ENCODE measurements around the gene KLHL6. TPM values are rescaled to one million over a fixed set of nuclear protein-coding genes. Genes with fewer than 3 reads are reported as not detected.

KLHL6 gene
- total and polyA plus RNA-seq, 2 of the 8 experiments (the other 6 are each of a cell fraction or from before 2014, with no cell fraction given) = 0.05 TPM; not detected in 1

DNA sequence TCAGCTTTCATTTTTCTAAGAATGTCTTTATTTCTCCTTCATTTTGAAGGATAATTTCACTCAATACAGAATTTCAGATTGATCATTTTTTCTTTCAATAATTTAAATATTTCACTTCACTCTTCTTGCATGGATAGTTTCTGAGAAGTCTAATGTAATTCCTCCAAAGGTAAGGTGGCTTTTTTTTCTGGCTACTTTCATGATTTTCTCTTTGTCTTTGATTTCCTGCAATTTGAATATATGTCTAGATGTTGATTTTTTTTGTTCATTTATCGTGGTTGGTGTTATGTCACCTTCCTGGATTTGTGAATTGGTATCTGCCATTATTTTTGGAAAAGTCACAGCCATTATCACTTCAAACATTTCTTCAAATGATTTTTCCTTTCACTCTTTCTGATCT, 112.5 kb downstream of the KLHL6 start:
- no peaks in the 10 kb centered on the region for H3K27me3 ChIP-seq (replicated peaks in 1 of 4; ENCODE audit: control insufficient read depth in 3 of 4, extremely low read depth in 1 of 4, insufficient read depth in 3 of 4, low read length in 3 of 4)
- H3K4ac ChIP-seq (replicated peaks; ENCODE audit: insufficient read length, low read depth, low read length) = no peak overlapping the region
- no peak overlapping the region for H3K27ac ChIP-seq (ENCODE audit: low read depth, low read length)
- no peak overlapping the region for H4K91ac ChIP-seq (replicated peaks; ENCODE audit: insufficient read length, low read length)
- no peak overlapping the region for H3K14ac ChIP-seq (ENCODE audit: insufficient read length)
- CTCF ChIA-PET (ENCODE audit: partially characterized antibody) = no interaction called here
- peaks cover 0 to 2% of the 10 kb centered on the region in 2 experiments; a peak in 2 of 4 replicates for H3K79me2 ChIP-seq (ENCODE audit: control insufficient read depth in 1 of 2, insufficient read depth in 2 of 2, low read length in 2 of 2)
- H2AFZ ChIP-seq (ENCODE audit: low read length) = no peak overlapping the region
- no peak overlapping the region for H4K5ac ChIP-seq (ENCODE audit: insufficient read length, low read depth, low read length)
- no peak overlapping the region for H3K9ac ChIP-seq (replicated peaks in 1 of 4; ENCODE audit: extremely low read depth in 1 of 4, low read depth in 3 of 4, low read length in 3 of 4)
- H3K4me2 ChIP-seq (ENCODE audit: insufficient read depth in 1 of 2, low read depth in 2 of 2, low read length in 2 of 2) = no peak overlapping the region
- no peak overlapping the region for H2BK120ac ChIP-seq (replicated peaks; ENCODE audit: low read depth, low read length)
- H3K56ac ChIP-seq (replicated peaks; ENCODE audit: insufficient read length, low read depth, low read length) = no peak overlapping the region
- peaks cover 0 to 3% (median under 1%) of the 10 kb centered on the region in 4 experiments; a peak in 2 of 7 replicates for H3K4me1 ChIP-seq (replicated peaks in 1 of 4; ENCODE audit: control insufficient read depth in 3 of 4, insufficient read depth in 4 of 4, low read length in 3 of 4)
- H3K23me2 ChIP-seq (ENCODE audit: low read depth, low read length) = peaks cover 4% of the 10 kb centered on the region; the same call in 1 of the 2 replicates
- no peak overlapping the region for H2BK20ac ChIP-seq (ENCODE audit: low read length)
- no peak overlapping the region for H3K4me3 ChIP-seq (ENCODE audit: extremely low read depth in 1 of 4, insufficient read depth in 2 of 4, low read depth in 3 of 4, low read length in 4 of 4)
- H4K20me1 ChIP-seq (replicated peaks in 1 of 2; ENCODE audit: control insufficient read depth in 1 of 2, insufficient read depth in 2 of 2, low read length in 2 of 2) = no peaks in the 10 kb centered on the region
- H3K18ac ChIP-seq (ENCODE audit: extremely low read depth, low read length) = no peak overlapping the region
- H3K9me3 ChIP-seq (ENCODE audit: insufficient read depth in 2 of 2, low read depth in 1 of 2, low read length in 1 of 2) = no peaks in the 10 kb centered on the region
- POLR2A ChIA-PET (ENCODE audit: partially characterized antibody) = interaction anchor here (1.5 kb wide), 1 partner anchor 9 kb away, joined by 5 read pairs; no protein-coding TSS in a partner anchor
- H2AK5ac ChIP-seq (ENCODE audit: low read depth, low read length) = no peak overlapping the region
- no peak overlapping the region for H4K8ac ChIP-seq (ENCODE audit: extremely low read depth, insufficient read depth, low read length)
- no peak overlapping the region for H2BK15ac ChIP-seq (ENCODE audit: low read length)
- H3K79me1 ChIP-seq (ENCODE audit: low read depth, low read length) = no peaks in the 10 kb centered on the region
- DNase-seq (ENCODE audit: low read depth in 1 of 2, low spot score in 2 of 2) (no peak), FAIRE-seq (no peak)
- H2BK5ac ChIP-seq (ENCODE audit: low read depth, low read length) = no peak overlapping the region
- H3K36me3 ChIP-seq (ENCODE audit: control insufficient read depth in 2 of 4, insufficient read depth in 4 of 4, low read length in 3 of 4) = no peaks in the 10 kb centered on the region
- H3K23ac ChIP-seq (ENCODE audit: insufficient read length) = no peak overlapping the region
- H2BK12ac ChIP-seq (ENCODE audit: low read depth, low read length) = no peak overlapping the region
- 64% methylated on average over 1 of the region's 1 CpG; no CpG with 5 or more reads in 1 of the 2 experiments for WGBS, 2 experiments (ENCODE audit: extremely low coverage in 1 of 2, insufficient coverage in 1 of 2, insufficient read length in 1 of 2, insufficient replicate concordance in 2 of 2, low coverage in 1 of 2, low lambda C conversion rate in 2 of 2, missing lambda C conversion rate in 1 of 2)
- TF ChIP-seq CTBP2 (IDR thresholded peaks at IDR 0.05; ENCODE audit: borderline replicate concordance, insufficient read depth, insufficient read length, low read length) (no peak), RXRA (IDR thresholded peaks at IDR 0.05; ENCODE audit: insufficient read depth, low read depth, low read length) (no peak), SUZ12 (IDR thresholded peaks at IDR 0.05; ENCODE audit: low read length) (no peak), POU5F1 (IDR thresholded peaks at IDR 0.05; ENCODE audit: low read depth, low read length) (no peak), KDM5A (IDR thresholded peaks at IDR 0.05; ENCODE audit: low read length) (no peak), TAF7 (optimal IDR thresholded peaks at IDR 0.05; ENCODE audit: borderline replicate concordance, low read depth, low read length) (no peak), SP1 (IDR thresholded peaks at IDR 0.05; ENCODE audit: low read depth, low read length) (no peak), RAD21 (IDR thresholded peaks at IDR 0.05 in 1 of 2, conservative IDR thresholded peaks at IDR 0.05 in 1 of 2; ENCODE audit: low read depth in 2 of 2, low read length in 2 of 2) (no peak), EZH2 (IDR thresholded peaks at IDR 0.05; ENCODE audit: low read depth, low read length, severe bottlenecking) (no peak), CEBPB (IDR thresholded peaks at IDR 0.05; ENCODE audit: low read depth, low read length) (no peak), CBX8 (IDR thresholded peaks at IDR 0.05; ENCODE audit: borderline replicate concordance, low read depth, low read length) (no peak), KDM4A (IDR thresholded peaks at IDR 0.05; ENCODE audit: low read depth, low read length, severe bottlenecking) (no peak)
- TF ChIP-seq, protein P1, sequence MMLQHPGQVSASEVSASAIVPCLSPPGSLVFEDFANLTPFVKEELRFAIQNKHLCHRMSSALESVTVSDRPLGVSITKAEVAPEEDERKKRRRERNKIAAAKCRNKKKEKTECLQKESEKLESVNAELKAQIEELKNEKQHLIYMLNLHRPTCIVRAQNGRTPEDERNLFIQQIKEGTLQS (IDR thresholded peaks at IDR 0.05; ENCODE audit: insufficient read depth, low read depth, low read length) = no peak
